CD4-positive, alpha-beta memory T cell (primary cell): ENCODE data around the gene RORC. TPM values are rescaled to one million over a fixed set of nuclear protein-coding genes. Genes with fewer than 3 reads are reported as not detected.

Experiments
- CTCF ChIA-PET: fragments of 350-600 bp; sonication (Branson Sonifier 250); formaldehyde crosslinking; loops from one replicate; lab custom pipeline; 2021; ENCODE audit warnings: inconsistent platforms; ENCODE audit not compliant: partially characterized antibody; lab: Charles Lee
- POLR2A ChIA-PET: fragments of 350-600 bp; sonication (Branson Sonifier 250); formaldehyde crosslinking; loops from one replicate; lab custom pipeline; 2021; ENCODE audit not compliant: partially characterized antibody; lab: Charles Lee
- DNase-seq, 5 donors: peaks; one replicate each; pipeline versions ENCODE4 v3.0.0 to v3.0.0-alpha.2; 2020 to 2022; ENCODE audit warnings: mixed read lengths in 1 of 5
- H3K27ac ChIP-seq: one replicate; pipeline ENCODE4 v1.7.0; 2013; ENCODE audit warnings: low read depth, low read length
- H3K27me3 ChIP-seq: 2 replicates; pipeline ENCODE4 v1.7.0; 2013; ENCODE audit warnings: mild to moderate bottlenecking, low read length, moderate library complexity; ENCODE audit not compliant: insufficient read depth
- H3K36me3 ChIP-seq: 2 replicates; pipeline ENCODE4 v1.7.0; 2013; ENCODE audit warnings: mild to moderate bottlenecking, low read length, moderate library complexity; ENCODE audit not compliant: insufficient read depth
- H3K4me1 ChIP-seq: 2 replicates; pipeline ENCODE4 v1.7.0; 2013; ENCODE audit warnings: mild to moderate bottlenecking, low read length, moderate library complexity; ENCODE audit not compliant: insufficient read depth
- H3K4me3 ChIP-seq, 2 donors: one replicate each; pipeline ENCODE4 v1.7.0; 2013; ENCODE audit warnings: low read length in 2 of 2, mild to moderate bottlenecking in 1 of 2
- H3K9me3 ChIP-seq, 2 donors: one replicate each; pipeline ENCODE4 v1.7.0; 2013; ENCODE audit warnings: low read length in 2 of 2, control low read depth in 1 of 2; ENCODE audit not compliant: control insufficient read depth in 1 of 2
- H3K27ac Mint-ChIP-seq, 7 donors: one replicate each; pipeline ENCODE4 v1.8.0; 2020 to 2021; ENCODE audit warnings: mixed read lengths in 7 of 7, mild to moderate bottlenecking in 6 of 7, inconsistent platforms in 3 of 7, moderate library complexity in 3 of 7
- H3K27me3 Mint-ChIP-seq, 2 donors: one replicate each; pipeline ENCODE4 v1.8.0; 2020 to 2021; ENCODE audit warnings: mixed read lengths in 2 of 2
- H3K36me3 Mint-ChIP-seq, 2 donors: one replicate each; pipeline ENCODE4 v1.8.0; 2020 to 2021; ENCODE audit warnings: mixed read lengths in 2 of 2, inconsistent platforms in 1 of 2, mild to moderate bottlenecking in 1 of 2
- H3K4me1 Mint-ChIP-seq, 4 donors: one replicate each; pipeline ENCODE4 v1.8.0; 2020 to 2021; ENCODE audit warnings: mixed read lengths in 4 of 4, mild to moderate bottlenecking in 1 of 4
- H3K4me3 Mint-ChIP-seq, 8 donors: one replicate each; pipeline ENCODE4 v1.8.0; 2020 to 2021; ENCODE audit warnings: mixed read lengths in 8 of 8, mild to moderate bottlenecking in 7 of 8, moderate library complexity in 6 of 8, inconsistent platforms in 3 of 8
- H3K9me3 Mint-ChIP-seq, 8 donors: one replicate each; pipeline ENCODE4 v1.8.0; 2020 to 2021; ENCODE audit warnings: mixed read lengths in 8 of 8, mild to moderate bottlenecking in 5 of 8, inconsistent platforms in 3 of 8, moderate library complexity in 1 of 8
- intact Hi-C: fragments of 100-400 bp; cut with micrococcal nuclease; formaldehyde crosslinking; loops from one replicate; pipeline ENCODE4 v1.15.1; 2023
- polyA plus RNA-seq, 2 donors: library from polyadenylated mRNA; unstranded; fragments of 300-500 nt; fragmentation: Illumina TruSeq; gene quantifications; one replicate each; pipeline ENCODE4 v1.2.3, GENCODE V29; 2021
- total RNA-seq, 2 experiments: library from RNA; stranded (reverse); gene quantifications; one replicate each; pipeline ENCODE4 v1.2.3, GENCODE V29; 2021

Gene RORC
- total and polyA plus RNA-seq, 4 experiments from 2014 or later: 10.0 to 43.1 (median 13.0) TPM

GRCh38 chr1:151825204-151825603 is 6.4 kb downstream of the RORC start:
- peaks cover 46 to 95% (median 65%) of the 10 kb centered on the region in 4 donors for H3K4me1 Mint-ChIP-seq
- H3K27me3 Mint-ChIP-seq: no peaks in the 10 kb centered on the region
- peak overlapping the region; percentile 71 to 90 (median 87) for H3K4me3 Mint-ChIP-seq
- Histone ChIP-seq H3K4me3 (peak overlapping the region; percentile 20 to 29), H3K9me3 (no peaks in the 10 kb centered on the region), H3K4me1 (peaks cover 81% of the 10 kb centered on the region), H3K27ac (peak overlapping the region; percentile 58), H3K36me3 (no peaks in the 10 kb centered on the region), H3K27me3 (no peaks in the 10 kb centered on the region)
- no peak for DNase-seq
- peak overlapping the region; percentile 66 to 95 (median 91) for H3K27ac Mint-ChIP-seq
- ChIA-PET CTCF (interaction anchor here (0.6 to 1.6 kb wide), 5 partner anchors 8 to 91 kb away, joined by 3 to 6 read pairs (median 3); no protein-coding TSS in a partner anchor), POLR2A (interaction anchor here (1.0 to 14.6 kb wide), 6 partner anchors 4 to 80 kb away, joined by 3 to 233 read pairs (median 68); partner anchors contain the start of genes C2CD4D, MRPL9, RORC and TDRKH)
- H3K9me3 Mint-ChIP-seq: no peaks in the 10 kb centered on the region
- intact Hi-C loops: no loop called here
- peaks cover 0 to 11% of the 10 kb centered on the region in 2 donors for H3K36me3 Mint-ChIP-seq

- H3K36me3 Mint-ChIP-seq: peaks cover 2 to 14% of the 10 kb centered on the region in 2 donors
- H3K4me1 ChIP-seq: peaks cover 81% of the 10 kb centered on the region
- peaks cover 43 to 95% (median 64%) of the 10 kb centered on the region in 4 donors for H3K4me1 Mint-ChIP-seq
- ChIA-PET CTCF (interaction anchor here (1.4 to 3.7 kb wide), 4 partner anchors 11 to 229 kb away, joined by 4 to 22 read pairs (median 7); no protein-coding TSS in a partner anchor), POLR2A (interaction anchor here (1.6 to 14.6 kb wide), 5 partner anchors 5 to 34 kb away, joined by 4 to 233 read pairs (median 127); partner anchors contain the start of genes C2CD4D and RORC)
- no peaks in the 10 kb centered on the region for H3K36me3 ChIP-seq
- H3K9me3 ChIP-seq: no peaks in the 10 kb centered on the region
- no peak for DNase-seq
- peak overlapping the region; percentile 58 for H3K27ac ChIP-seq
- intact Hi-C loops: no loop called here
- peak overlapping the region in 1 of 2 donors; percentile 21 for H3K4me3 ChIP-seq
- H3K9me3 Mint-ChIP-seq: no peaks in the 10 kb centered on the region
- peak overlapping the region; percentile 63 to 95 (median 94) for H3K27ac Mint-ChIP-seq
- no peaks in the 10 kb centered on the region for H3K27me3 Mint-ChIP-seq
- H3K27me3 ChIP-seq: no peaks in the 10 kb centered on the region
- H3K4me3 Mint-ChIP-seq: peak overlapping the region; percentile 71 to 90 (median 87)
Measured at GRCh38 chr1:151823175-151823574, 8.4 kb downstream of the RORC start.

- Mint-ChIP-seq H3K27me3 (no peaks in the 10 kb centered on the region), H3K4me1 (peaks cover 44 to 95% (median 64%) of the 10 kb centered on the region in 4 donors), H3K9me3 (no peaks in the 10 kb centered on the region), H3K4me3 (peak overlapping the region; percentile 71 to 90 (median 87)), H3K36me3 (peaks cover 2 to 14% of the 10 kb centered on the region in 2 donors), H3K27ac (peak overlapping the region; percentile 42 to 95 (median 94))
- Histone ChIP-seq H3K27me3 (no peaks in the 10 kb centered on the region), H3K9me3 (no peaks in the 10 kb centered on the region), H3K27ac (peak overlapping the region; percentile 58), H3K4me1 (peaks cover 81% of the 10 kb centered on the region), H3K36me3 (no peaks in the 10 kb centered on the region), H3K4me3 (peak overlapping the region in 1 of 2 donors; percentile 21)
- ChIA-PET CTCF (interaction anchor here (0.8 to 3.7 kb wide), 6 partner anchors 9 to 33 kb away, joined by 3 to 22 read pairs (median 6); partner anchors contain the start of gene RORC), POLR2A (interaction anchor here (1.6 to 14.6 kb wide), 4 partner anchors 7 to 33 kb away, joined by 4 to 233 read pairs (median 72); partner anchors contain the start of genes C2CD4D and RORC)
- intact Hi-C loops: no loop called here
- peak in 1 of 5 donors; percentile 63 for DNase-seq
Measured at GRCh38 chr1:151822404-151822803, 9.2 kb downstream of the RORC start.

- peak overlapping the region; percentile 43 for H3K27ac ChIP-seq
- peak in 4 of 5 donors; percentile 30 to 63 (median 35) for DNase-seq
- H3K4me3 ChIP-seq: no peak overlapping the region
- no peaks in the 10 kb centered on the region for H3K27me3 Mint-ChIP-seq
- peaks cover 53 to 98% (median 69%) of the 10 kb centered on the region in 4 donors for H3K4me1 Mint-ChIP-seq
- peak overlapping the region; percentile 88 to 95 (median 90) for H3K27ac Mint-ChIP-seq
- peak overlapping the region; percentile 14 to 89 (median 79) for H3K4me3 Mint-ChIP-seq
- H3K9me3 Mint-ChIP-seq: no peaks in the 10 kb centered on the region
- H3K27me3 ChIP-seq: no peaks in the 10 kb centered on the region
- ChIA-PET POLR2A (interaction anchor here (0.9 to 14.6 kb wide), 11 partner anchors 9 to 147 kb away, joined by 3 to 233 read pairs (median 3); partner anchors contain the start of genes C2CD4D, MRPL9, RORC and TDRKH), CTCF (interaction anchor here (0.8 to 3.7 kb wide), 9 partner anchors 9 to 227 kb away, joined by 3 to 22 read pairs (median 7); partner anchors contain the start of gene C2CD4D)
- peaks cover 81% of the 10 kb centered on the region for H3K4me1 ChIP-seq
- intact Hi-C loops: no loop called here
- H3K36me3 ChIP-seq: no peaks in the 10 kb centered on the region
- H3K36me3 Mint-ChIP-seq: peaks cover 4 to 18% of the 10 kb centered on the region in 2 donors
- no peaks in the 10 kb centered on the region for H3K9me3 ChIP-seq
Measured at GRCh38 chr1:151820940-151821339, 10.7 kb downstream of the RORC start.

GRCh38 chr1:151819976-151820623 is 11.5 kb downstream of the RORC start:
- peaks cover 82% of the 10 kb centered on the region for H3K4me1 ChIP-seq
- H3K4me1 Mint-ChIP-seq: peaks cover 59 to 98% (median 71%) of the 10 kb centered on the region in 4 donors
- peak overlapping the region; percentile 68 to 89 (median 79) for H3K4me3 Mint-ChIP-seq
- H3K9me3 ChIP-seq: no peaks in the 10 kb centered on the region
- intact Hi-C loops: no loop called here
- no peaks in the 10 kb centered on the region for H3K36me3 ChIP-seq
- ChIA-PET CTCF (interaction anchor here (0.7 to 3.7 kb wide), 9 partner anchors 8 to 226 kb away, joined by 3 to 22 read pairs (median 5); partner anchors contain the start of gene C2CD4D), POLR2A (interaction anchor here (0.9 to 14.6 kb wide), 9 partner anchors 8 to 57 kb away, joined by 3 to 233 read pairs (median 4); partner anchors contain the start of genes C2CD4D, MRPL9, RORC and TDRKH)
- no peak for DNase-seq
- H3K36me3 Mint-ChIP-seq: peaks cover 8 to 15% of the 10 kb centered on the region in 2 donors
- H3K27ac ChIP-seq: peak overlapping the region; percentile 43
- H3K9me3 Mint-ChIP-seq: no peaks in the 10 kb centered on the region
- H3K27me3 Mint-ChIP-seq: no peaks in the 10 kb centered on the region
- no peak overlapping the region for H3K4me3 ChIP-seq
- H3K27ac Mint-ChIP-seq: peak overlapping the region; percentile 88 to 95 (median 90)
- no peaks in the 10 kb centered on the region for H3K27me3 ChIP-seq

- Mint-ChIP-seq H3K27me3 (no peaks in the 10 kb centered on the region), H3K4me3 (peak overlapping the region; percentile 41 to 89 (median 73)), H3K36me3 (peaks cover 8 to 15% of the 10 kb centered on the region in 2 donors), H3K27ac (peak overlapping the region; percentile 78 to 95 (median 90)), H3K9me3 (no peaks in the 10 kb centered on the region), H3K4me1 (peaks cover 63 to 98% (median 78%) of the 10 kb centered on the region in 4 donors)
- POLR2A ChIA-PET: interaction anchor here (3.5 to 14.6 kb wide), 3 partner anchors 8 to 20 kb away, joined by 16 to 233 read pairs (median 127); partner anchors contain the start of genes C2CD4D and RORC
- H3K27me3 ChIP-seq: no peaks in the 10 kb centered on the region
- CTCF ChIA-PET: interaction anchor here (1.8 to 3.7 kb wide), 2 partner anchors 11 to 17 kb away, joined by 8 to 22 read pairs; no protein-coding TSS in a partner anchor
- intact Hi-C loops: no loop called here
- peak overlapping the region; percentile 43 for H3K27ac ChIP-seq
- no peak for DNase-seq
- H3K36me3 ChIP-seq: no peaks in the 10 kb centered on the region
- no peak overlapping the region for H3K4me3 ChIP-seq
- H3K4me1 ChIP-seq: peaks cover 89% of the 10 kb centered on the region
- H3K9me3 ChIP-seq: no peaks in the 10 kb centered on the region
Measured at GRCh38 chr1:151819227-151819835, 12.3 kb downstream of the RORC start.
